Epithelial cell of esophagus (primary cell): ENCODE data around the gene PDE4B.
A peak's percentile ranks its signal among the peaks of the same experiment; 100 is the strongest.

Source experiments
- DNase-seq: peaks from one replicate; pipeline ENCODE4 v3.0.0; 2010; ENCODE audit warnings: low read depth
- H3K4me3 ChIP-seq: 2 replicates; pipeline ENCODE4 v1.5.1; 2011; ENCODE audit warnings: mild to moderate bottlenecking, low read length, control low read depth
- TF ChIP-seq, protein P1 (sequence below): IDR thresholded peaks from 2 replicates; pipeline ENCODE4 v1.5.1; 2011; ENCODE audit warnings: low read depth, mild to moderate bottlenecking, low read length, control low read depth, inconsistent platforms; ENCODE audit not compliant: insufficient read depth; ENCODE audit errors: missing control alignments

Gene PDE4B

DNA sequence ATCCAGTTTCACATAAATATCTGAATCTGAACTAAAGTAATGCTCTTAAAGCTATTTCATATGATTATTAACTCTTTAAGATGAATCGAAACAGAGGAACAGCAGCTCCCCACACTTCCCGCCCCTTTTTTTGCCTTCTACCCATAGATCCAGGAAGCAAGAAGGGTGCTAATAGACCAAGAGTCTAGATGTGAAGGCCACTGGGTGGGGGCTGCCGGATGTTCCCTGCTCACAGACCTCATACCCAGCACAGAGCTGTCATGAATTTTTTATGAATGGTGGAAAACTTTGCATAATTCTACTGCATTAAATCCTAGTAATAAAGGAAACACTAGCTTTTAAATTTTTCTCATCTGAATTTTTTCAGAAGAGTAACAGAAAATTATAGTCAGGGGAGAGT, 457.4 kb downstream of the PDE4B start:
- TF ChIP-seq, protein P1, sequence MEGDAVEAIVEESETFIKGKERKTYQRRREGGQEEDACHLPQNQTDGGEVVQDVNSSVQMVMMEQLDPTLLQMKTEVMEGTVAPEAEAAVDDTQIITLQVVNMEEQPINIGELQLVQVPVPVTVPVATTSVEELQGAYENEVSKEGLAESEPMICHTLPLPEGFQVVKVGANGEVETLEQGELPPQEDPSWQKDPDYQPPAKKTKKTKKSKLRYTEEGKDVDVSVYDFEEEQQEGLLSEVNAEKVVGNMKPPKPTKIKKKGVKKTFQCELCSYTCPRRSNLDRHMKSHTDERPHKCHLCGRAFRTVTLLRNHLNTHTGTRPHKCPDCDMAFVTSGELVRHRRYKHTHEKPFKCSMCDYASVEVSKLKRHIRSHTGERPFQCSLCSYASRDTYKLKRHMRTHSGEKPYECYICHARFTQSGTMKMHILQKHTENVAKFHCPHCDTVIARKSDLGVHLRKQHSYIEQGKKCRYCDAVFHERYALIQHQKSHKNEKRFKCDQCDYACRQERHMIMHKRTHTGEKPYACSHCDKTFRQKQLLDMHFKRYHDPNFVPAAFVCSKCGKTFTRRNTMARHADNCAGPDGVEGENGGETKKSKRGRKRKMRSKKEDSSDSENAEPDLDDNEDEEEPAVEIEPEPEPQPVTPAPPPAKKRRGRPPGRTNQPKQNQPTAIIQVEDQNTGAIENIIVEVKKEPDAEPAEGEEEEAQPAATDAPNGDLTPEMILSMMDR = no peak
- no peak overlapping the region for H3K4me3 ChIP-seq
- no peak for DNase-seq

DNA sequence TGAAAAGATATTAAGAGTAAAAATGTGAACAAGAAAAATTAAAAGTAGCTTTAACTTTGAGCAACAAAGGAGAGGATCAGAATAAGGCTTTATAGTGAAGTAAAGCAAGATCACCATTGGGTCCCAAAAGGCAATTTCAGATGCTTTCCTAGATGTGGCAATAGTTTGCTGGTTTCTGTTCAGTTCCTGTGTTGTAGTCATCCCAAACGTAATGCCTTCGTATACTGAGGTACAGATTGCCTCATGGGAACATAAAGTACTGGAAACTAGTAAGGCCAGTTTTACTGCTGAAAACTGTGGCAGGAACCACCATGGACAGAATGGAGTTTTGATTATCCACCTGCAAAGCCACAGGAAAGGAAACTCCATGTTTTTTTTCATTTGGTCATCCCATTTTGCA, 457.8 kb downstream of the PDE4B start:
- TF ChIP-seq, protein P1 = no peak
- H3K4me3 ChIP-seq = no peak overlapping the region
- DNase-seq = peak; percentile 61

DNA sequence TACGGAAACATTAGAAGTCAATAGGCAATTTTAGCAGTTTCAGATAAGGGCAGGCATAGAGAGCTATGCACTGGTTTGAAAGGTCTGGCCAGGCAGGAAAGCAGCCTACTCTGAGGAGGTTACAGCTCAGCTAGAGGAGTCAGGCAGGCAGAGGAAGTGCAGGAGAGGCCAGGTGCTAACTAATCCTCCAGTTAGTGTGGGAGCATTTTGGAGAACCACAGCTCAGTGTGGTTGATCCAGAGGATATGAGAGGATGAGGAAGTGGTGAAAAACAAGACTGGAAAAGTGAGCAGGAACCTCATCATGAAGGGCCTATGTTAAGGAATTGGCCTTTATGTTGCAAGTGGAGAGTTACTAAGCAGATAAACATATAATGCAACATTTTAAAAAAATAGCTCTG, 458.9 kb downstream of the PDE4B start:
- H3K4me3 ChIP-seq = no peak overlapping the region
- DNase-seq = no peak
- TF ChIP-seq, protein P1 = no peak

DNA sequence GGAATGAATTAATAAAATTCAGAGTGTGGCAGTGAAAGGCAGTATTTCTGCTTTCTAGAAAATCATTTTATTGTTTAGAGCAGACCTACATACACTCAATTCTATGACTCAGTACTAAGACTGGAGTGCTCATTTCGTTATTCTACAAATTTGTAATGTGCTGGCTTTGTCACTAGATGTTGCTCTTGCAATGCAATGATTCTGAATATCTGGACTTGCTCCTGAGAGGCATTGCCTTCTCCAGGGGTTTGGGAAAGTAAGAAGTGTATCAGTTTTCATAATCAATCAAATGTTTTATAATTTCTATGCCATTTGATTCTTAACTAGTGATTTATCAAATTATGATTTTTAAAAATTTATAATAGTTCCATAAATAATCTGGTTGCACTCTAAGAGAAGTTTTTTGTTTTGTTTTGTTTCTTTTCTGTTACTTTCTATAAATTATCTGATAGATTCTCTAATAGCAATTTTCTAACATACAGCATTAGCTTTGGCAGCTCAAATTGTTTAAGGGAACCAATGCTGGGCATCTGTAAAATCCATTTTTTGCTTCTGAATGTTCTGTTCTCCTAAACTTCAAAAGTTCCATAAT, 460.7 kb downstream of the PDE4B start:
- TF ChIP-seq, protein P1 = peak; percentile 79
- H3K4me3 ChIP-seq = no peak overlapping the region
- DNase-seq = peak; percentile 78

DNA sequence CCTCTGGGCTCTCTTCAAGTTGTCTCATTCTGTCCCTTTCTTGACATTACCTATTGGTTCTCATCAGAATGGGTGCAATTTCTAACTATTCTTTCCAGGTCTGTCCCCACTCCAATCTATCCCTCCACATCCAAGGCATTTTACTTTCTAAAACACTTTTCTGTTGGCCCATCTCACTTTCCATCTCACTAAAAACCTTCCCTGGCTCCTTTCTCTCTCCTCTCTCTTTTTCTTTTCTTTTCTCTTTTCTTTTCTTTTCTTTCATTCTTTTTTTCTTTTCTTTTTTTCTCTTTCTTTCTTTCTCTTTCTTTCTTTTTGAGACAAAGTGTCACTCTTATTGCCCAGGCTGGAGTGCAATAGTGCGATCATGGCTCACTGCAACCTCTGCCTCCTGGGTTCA, 462.1 kb downstream of the PDE4B start:
- no peak for DNase-seq
- H3K4me3 ChIP-seq = no peak overlapping the region
- TF ChIP-seq, protein P1 = no peak

DNA sequence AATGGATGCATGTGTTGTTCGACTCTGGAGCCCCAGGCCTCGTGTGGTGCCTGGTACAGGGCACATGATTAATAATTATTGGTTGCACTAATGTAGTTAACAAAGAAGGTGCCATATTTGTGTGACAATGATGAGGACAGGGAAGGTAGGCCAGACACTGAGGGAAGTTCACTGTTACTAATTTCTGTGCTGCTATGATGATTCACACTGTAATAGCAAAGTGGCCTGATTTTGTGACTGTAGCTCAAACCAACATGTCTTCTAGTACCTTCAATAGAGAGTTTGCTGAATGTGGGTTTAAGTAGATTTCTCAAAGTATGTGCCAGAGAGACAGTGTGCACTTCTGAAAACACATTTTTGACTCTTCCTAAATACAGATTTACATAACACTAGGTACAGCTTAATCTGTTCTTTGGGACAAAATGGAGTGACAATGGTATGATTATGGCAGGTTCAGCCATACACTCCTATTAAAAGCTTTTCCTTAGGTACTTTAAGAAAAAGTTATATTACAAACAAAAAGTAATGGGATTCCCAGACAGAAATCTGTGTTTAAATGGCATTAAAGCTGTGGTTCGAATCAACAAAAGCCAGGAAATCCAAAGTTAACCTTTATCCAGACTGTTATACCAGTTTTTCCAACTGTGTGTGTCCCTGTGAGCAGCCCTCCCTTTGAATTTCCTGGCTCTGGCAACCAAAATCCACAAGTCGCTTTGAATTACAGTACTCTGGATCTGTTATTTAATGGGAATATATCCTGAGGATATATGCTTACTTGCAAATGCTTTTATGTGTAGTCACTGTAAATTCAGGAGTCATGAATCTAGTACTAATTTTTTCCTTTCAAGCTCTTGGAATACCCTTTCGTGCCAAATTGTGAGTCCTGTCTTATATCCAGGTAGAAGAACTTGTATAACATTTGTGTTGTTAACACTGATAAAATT, 464.2 kb downstream of the PDE4B start:
- H3K4me3 ChIP-seq = no peak overlapping the region
- DNase-seq = no peak
- TF ChIP-seq, protein P1 = no peak
